H9 (cell line): ENCODE results near the gene PDK4. TPM values are rescaled to one million over a fixed set of nuclear protein-coding genes. Genes with fewer than 3 reads are reported as not detected.

Experiments
- DNase-seq: peaks from one replicate; pipeline ENCODE4 v3.0.0-alpha.2; 2017
- H2AFZ ChIP-seq: one replicate; pipeline ENCODE4 v1.6.1; 2013; ENCODE audit warnings: mild to moderate bottlenecking, low read length, control low read depth, moderate library complexity
- H2AK5ac ChIP-seq: 2 replicates; pipeline ENCODE4 v1.6.1; 2013; ENCODE audit warnings: low read length, control low read depth, mixed read lengths; ENCODE audit not compliant: insufficient read length
- H2BK120ac ChIP-seq: one replicate; pipeline ENCODE4 v1.6.1; 2013; ENCODE audit warnings: low read depth, mild to moderate bottlenecking, low read length, control low read depth, inconsistent platforms; ENCODE audit not compliant: poor library complexity, severe bottlenecking
- H2BK12ac ChIP-seq: 2 replicates; pipeline ENCODE4 v1.6.1; 2013; ENCODE audit warnings: low read length, control low read depth, mixed read lengths, low read depth; ENCODE audit not compliant: insufficient read length
- H2BK15ac ChIP-seq: 2 replicates; pipeline ENCODE4 v1.6.1; 2013; ENCODE audit warnings: low read depth, low read length, control low read depth
- H2BK20ac ChIP-seq: one replicate; pipeline ENCODE4 v1.6.1; 2013; ENCODE audit warnings: low read depth, mild to moderate bottlenecking, low read length, control low read depth, inconsistent platforms; ENCODE audit not compliant: poor library complexity, severe bottlenecking
- H2BK5ac ChIP-seq: 2 replicates; pipeline ENCODE4 v1.6.1; 2013; ENCODE audit warnings: low read length, control low read depth, mixed read lengths; ENCODE audit not compliant: insufficient read length
- H3K14ac ChIP-seq: 2 replicates; pipeline ENCODE4 v1.6.1; 2013; ENCODE audit warnings: low read length, control low read depth; ENCODE audit not compliant: insufficient read depth
- H3K18ac ChIP-seq: 2 replicates; pipeline ENCODE4 v1.6.1; 2013; ENCODE audit warnings: low read depth, mild to moderate bottlenecking, mixed read lengths, low read length, control low read depth; ENCODE audit not compliant: insufficient read length
- H3K23ac ChIP-seq: 2 replicates; pipeline ENCODE4 v1.6.1; 2013; ENCODE audit warnings: low read length, control low read depth, mixed read lengths, low read depth; ENCODE audit not compliant: insufficient read length
- H3K23me2 ChIP-seq: 2 replicates; pipeline ENCODE4 v1.6.1; 2013; ENCODE audit warnings: low read depth, mild to moderate bottlenecking, mixed read lengths, low read length, control low read depth; ENCODE audit not compliant: insufficient read length, poor library complexity, severe bottlenecking
- H3K27ac ChIP-seq: 2 replicates; pipeline ENCODE4 v1.5.1; 2013; ENCODE audit warnings: low read length, control low read depth, mixed read lengths, low read depth; ENCODE audit not compliant: insufficient read length
- H3K27me3 ChIP-seq: 2 replicates; pipeline ENCODE4 v1.6.1; 2013; ENCODE audit warnings: low read length, control low read depth, inconsistent platforms; ENCODE audit not compliant: insufficient read depth
- H3K4ac ChIP-seq: 2 replicates; pipeline ENCODE4 v1.6.1; 2013; ENCODE audit warnings: low read depth, mild to moderate bottlenecking, control low read depth, inconsistent platforms, low read length, moderate library complexity
- H3K4me1 ChIP-seq: 2 replicates; pipeline ENCODE4 v1.6.1; 2013; ENCODE audit warnings: low read length, control low read depth, inconsistent platforms; ENCODE audit not compliant: insufficient read depth
- H3K4me2 ChIP-seq: 2 replicates; pipeline ENCODE4 v1.6.1; 2013; ENCODE audit warnings: low read length, control low read depth, mixed read lengths; ENCODE audit not compliant: insufficient read length, insufficient read depth
- H3K56ac ChIP-seq: 2 replicates; pipeline ENCODE4 v1.6.1; 2013; ENCODE audit warnings: low read depth, mild to moderate bottlenecking, mixed read lengths, low read length, control low read depth; ENCODE audit not compliant: insufficient read length
- H3K79me1 ChIP-seq: 2 replicates; pipeline ENCODE4 v1.6.1; 2013; ENCODE audit warnings: low read depth, mild to moderate bottlenecking, moderate library complexity, low read length, control low read depth, inconsistent platforms; ENCODE audit not compliant: insufficient read depth, poor library complexity, severe bottlenecking
- H3K79me2 ChIP-seq: 2 replicates; pipeline ENCODE4 v1.6.1; 2013; ENCODE audit warnings: low read length, control low read depth, inconsistent platforms; ENCODE audit not compliant: insufficient read depth
- H3K9ac ChIP-seq: 2 replicates; pipeline ENCODE4 v1.6.1; 2013; ENCODE audit warnings: low read length, control low read depth, mixed read lengths; ENCODE audit not compliant: insufficient read length; ENCODE audit errors: extremely low read depth
- H3K9me3 ChIP-seq: one replicate; pipeline ENCODE4 v1.6.1; 2013; ENCODE audit warnings: low read depth, low read length, inconsistent platforms; ENCODE audit not compliant: control insufficient read depth
- H3T11ph ChIP-seq: one replicate; pipeline ENCODE4 v1.6.1; 2013; ENCODE audit warnings: mild to moderate bottlenecking, low read length, control low read depth, inconsistent platforms
- H4K20me1 ChIP-seq: one replicate; pipeline ENCODE4 v1.6.1; 2013; ENCODE audit not compliant: control insufficient read depth, insufficient read length, insufficient read depth
- H4K5ac ChIP-seq: 2 replicates; pipeline ENCODE4 v1.6.1; 2013; ENCODE audit warnings: low read depth, mild to moderate bottlenecking, mixed read lengths, low read length, control low read depth; ENCODE audit not compliant: insufficient read length
- H4K8ac ChIP-seq: replicated peaks from 2 replicates; pipeline ENCODE4 v1.6.1; 2013; ENCODE audit warnings: low read length, control low read depth, mixed read lengths, low read depth; ENCODE audit not compliant: insufficient read length
- H4K91ac ChIP-seq: 2 replicates; pipeline ENCODE4 v1.6.1; 2013; ENCODE audit warnings: low read depth, mild to moderate bottlenecking, moderate library complexity, mixed read lengths, low read length, control low read depth; ENCODE audit not compliant: insufficient read length
- H3K27ac Mint-ChIP-seq, 3 experiments: 2 replicates in 2 of 3; 3 replicates in 1 of 3; pipeline ENCODE4 v1.8.0; 2020 to 2021; ENCODE audit warnings: mixed read lengths in 3 of 3, mild to moderate bottlenecking in 1 of 3, moderate library complexity in 1 of 3
- H3K27me3 Mint-ChIP-seq: 2 replicates; pipeline ENCODE4 v1.8.0; 2021; ENCODE audit warnings: low read depth, mild to moderate bottlenecking, moderate library complexity, mixed read lengths
- H3K36me3 Mint-ChIP-seq, 3 experiments: 2 replicates in 2 of 3; 3 replicates in 1 of 3; pipeline ENCODE4 v1.8.0; 2020 to 2021; ENCODE audit warnings: low read depth in 3 of 3, mixed read lengths in 3 of 3; ENCODE audit not compliant: insufficient read depth in 1 of 3
- H3K4me1 Mint-ChIP-seq, 2 experiments: 2 replicates each; pipeline ENCODE4 v1.8.0; 2020; ENCODE audit warnings: mixed read lengths in 2 of 2
- H3K4me3 Mint-ChIP-seq, 2 experiments: 2 replicates in 1 of 2; 3 replicates in 1 of 2; pipeline ENCODE4 v1.8.0; 2020 to 2021; ENCODE audit warnings: mild to moderate bottlenecking in 2 of 2, mixed read lengths in 2 of 2, moderate library complexity in 1 of 2
- H3K9me3 Mint-ChIP-seq, 2 experiments: 2 replicates in 1 of 2; 3 replicates in 1 of 2; pipeline ENCODE4 v1.8.0; 2020; ENCODE audit warnings: mild to moderate bottlenecking in 2 of 2, mixed read lengths in 2 of 2, moderate library complexity in 1 of 2
- CTCF ChIP-seq: fragments of 200-600 bp; sonication (generic); conservative IDR thresholded peaks from 3 replicates; pipeline ENCODE4 v1.8.0; 2021; ENCODE audit warnings: antibody characterized with exemption, mild to moderate bottlenecking
- WGBS: extraction: QIAGEN DNeasy Blood & Tissue Kit; methylation state at CpG from one replicate; pipeline ENCODE4 v1.1.7; 2013; ENCODE audit warnings: missing lambda C conversion rate, low lambda C conversion rate, mixed read lengths; ENCODE audit not compliant: insufficient read length; ENCODE audit errors: extremely low coverage; 5-methylcytosine and 5-hydroxymethylcytosine counted together
- total RNA-seq: library from RNA; stranded (reverse); gene quantifications from 2 replicates; pipeline ENCODE4 v1.2.1, GENCODE V29; 2021

The PDK4 gene
- total RNA-seq, 1 experiment from 2014 or later, result not detected

GRCh38 chr7:95558864-95559263, 37.5 kb downstream of the PDK4 start:
- H3K79me1 ChIP-seq, result no peaks in the 10 kb centered on the region
- H4K5ac ChIP-seq, result no peak overlapping the region
- H4K91ac ChIP-seq, result no peak overlapping the region
- no peak overlapping the region for H3K4ac ChIP-seq
- no peak overlapping the region for H3K27ac ChIP-seq
- no peaks in the 10 kb centered on the region for H3K27me3 ChIP-seq
- no peaks in the 10 kb centered on the region for H3K23me2 ChIP-seq
- no peak overlapping the region for H3K23ac ChIP-seq
- no peak overlapping the region for H3K56ac ChIP-seq
- no peaks in the 10 kb centered on the region for H3K4me1 ChIP-seq
- H3T11ph ChIP-seq, result no peak overlapping the region
- WGBS, result no CpG with 5 or more reads among the region's 3 CpGs
- H3K79me2 ChIP-seq, result no peaks in the 10 kb centered on the region
- Mint-ChIP-seq H3K9me3 (no peaks in the 10 kb centered on the region), H3K27me3 (no peaks in the 10 kb centered on the region), H3K36me3 (no peaks in the 10 kb centered on the region), H3K4me1 (no peaks in the 10 kb centered on the region), H3K27ac (no peak overlapping the region), H3K4me3 (no peak overlapping the region)
- H3K14ac ChIP-seq, result no peak overlapping the region
- DNase-seq, result no peak
- no peak overlapping the region for H3K9ac ChIP-seq
- no peak overlapping the region for H2BK15ac ChIP-seq
- H3K18ac ChIP-seq, result no peak overlapping the region
- no peak overlapping the region for H2AFZ ChIP-seq
- H2AK5ac ChIP-seq, result no peak overlapping the region
- H4K8ac ChIP-seq, result no peak overlapping the region
- no peak overlapping the region for H2BK12ac ChIP-seq
- no peak overlapping the region for H2BK20ac ChIP-seq
- no peak overlapping the region for H2BK5ac ChIP-seq
- no peak overlapping the region for H3K4me2 ChIP-seq
- no peaks in the 10 kb centered on the region for H3K9me3 ChIP-seq
- H4K20me1 ChIP-seq, result no peaks in the 10 kb centered on the region
- H2BK120ac ChIP-seq, result no peak overlapping the region
- TF ChIP-seq CTCF, result no peak
